HL-60 (cell line): Measurements from ENCODE around the gene CREB5.

Source experiments
- DNase-seq, 2 experiments: peaks; one replicate each; pipeline ENCODE4 v3.0.0-alpha.2; 2010 to 2020; ENCODE audit warnings: low read depth in 1 of 2, low spot score in 1 of 2
- H3K27ac ChIP-seq: fragments of 250-450 bp; sonication (Bioruptor Pico); replicated peaks from 2 replicates; pipeline ENCODE4 v1.5.1; 2020; ENCODE audit warnings: mild to moderate bottlenecking, moderate library complexity
- H3K27me3 ChIP-seq: fragments of 250-450 bp; sonication (Bioruptor Pico); 2 replicates; pipeline ENCODE4 v1.5.1; 2021; ENCODE audit warnings: mild to moderate bottlenecking, moderate library complexity; ENCODE audit not compliant: insufficient read depth, poor library complexity, severe bottlenecking
- H3K4me3 ChIP-seq: replicated peaks from 2 replicates; pipeline ENCODE4 v1.5.1; 2011; ENCODE audit warnings: mild to moderate bottlenecking, control low read depth, low read length; ENCODE audit not compliant: insufficient read depth
- CTCF ChIP-seq: IDR thresholded peaks from one replicate; pipeline ENCODE4 v1.5.1; 2011; ENCODE audit warnings: low read length, control low read depth, inconsistent platforms; ENCODE audit not compliant: insufficient read depth
- GABPA ChIP-seq: IDR thresholded peaks from 2 replicates; pipeline ENCODE4 v1.6.1; 2012; ENCODE audit warnings: low read depth
- POLR2AphosphoS5 ChIP-seq: IDR thresholded peaks from 2 replicates; pipeline ENCODE4 v1.6.1; 2012; ENCODE audit warnings: low read depth
- REST ChIP-seq: IDR thresholded peaks from 2 replicates; pipeline ENCODE4 v1.6.1; 2012; ENCODE audit warnings: low read depth; ENCODE audit not compliant: insufficient replicate concordance
- SPI1 ChIP-seq: IDR thresholded peaks from 2 replicates; pipeline ENCODE4 v1.6.1; 2012; ENCODE audit warnings: low read depth, mild to moderate bottlenecking, borderline replicate concordance

CREB5 gene

DNA sequence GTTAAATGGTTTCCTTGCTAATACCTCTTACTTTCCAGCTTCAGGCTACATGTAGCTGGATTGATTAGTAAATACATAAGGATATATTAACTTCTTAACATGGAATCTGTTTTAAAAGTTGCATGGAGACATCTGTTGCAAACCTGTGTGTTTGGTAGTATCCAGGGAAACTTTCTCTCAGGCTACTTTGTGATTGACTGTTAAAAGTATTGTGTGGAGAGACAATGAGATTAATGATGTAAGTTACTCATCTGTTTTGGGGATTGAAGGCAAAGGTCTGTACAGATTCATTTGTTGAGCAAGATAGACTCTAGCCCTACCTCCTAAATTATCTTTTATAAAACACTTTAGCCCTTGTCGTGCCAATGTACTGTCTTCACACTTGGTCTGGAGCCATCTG is 6.6 kb downstream of the CREB5 start:
- H3K4me3 ChIP-seq, result no peak overlapping the region
- TF ChIP-seq SPI1, result no peak
- TF ChIP-seq REST, result no peak
- no peak for TF ChIP-seq GABPA
- peaks cover 15% of the 10 kb centered on the region for H3K27me3 ChIP-seq
- no peak overlapping the region for H3K27ac ChIP-seq
- DNase-seq, result no peak

DNA sequence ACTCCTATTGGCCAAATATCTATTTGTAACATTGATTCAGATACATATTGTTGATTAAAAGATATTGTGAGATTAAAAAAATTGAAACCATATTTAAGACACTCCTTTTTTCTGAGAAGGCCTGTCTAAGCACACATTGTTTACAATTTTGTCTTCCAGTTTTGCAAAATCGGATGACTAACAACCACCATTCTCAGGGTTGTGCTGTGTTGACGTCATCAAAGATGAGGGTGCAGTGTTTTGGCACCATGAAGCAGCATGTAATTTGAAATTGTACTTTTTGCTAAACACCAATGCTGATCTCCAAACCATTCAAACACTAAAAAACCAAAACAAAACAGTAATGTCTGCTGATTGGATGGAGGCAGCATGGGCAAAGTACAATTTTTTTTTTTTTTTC is 7.4 kb downstream of the CREB5 start:
- DNase-seq, result no peak
- TF ChIP-seq SPI1 (no peak), POLR2AphosphoS5 (no peak), CTCF (no peak), GABPA (no peak), REST (no peak)
- peaks cover 10% of the 10 kb centered on the region for H3K27me3 ChIP-seq
- H3K4me3 ChIP-seq, result no peak overlapping the region
- no peak overlapping the region for H3K27ac ChIP-seq

DNA sequence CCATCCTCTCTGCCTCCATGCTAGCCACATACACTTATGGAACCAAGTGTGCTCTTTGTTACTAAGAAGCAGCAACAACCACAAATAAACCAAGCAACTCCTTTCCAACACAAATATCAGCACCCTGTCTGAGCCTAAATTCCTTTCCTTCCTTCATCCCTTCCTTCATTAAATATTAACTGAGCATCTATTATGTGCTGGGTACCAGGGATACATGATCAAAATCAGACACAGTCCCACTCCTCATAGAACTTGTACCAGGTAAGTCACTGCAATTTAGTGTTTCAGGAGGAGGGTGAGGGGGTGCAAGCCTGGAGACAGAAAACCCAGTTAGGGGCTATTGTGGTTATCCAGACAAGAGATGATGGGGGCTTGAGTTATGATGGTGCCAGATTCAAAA is 10.8 kb downstream of the CREB5 start:
- TF ChIP-seq POLR2AphosphoS5 (no peak), SPI1 (no peak), GABPA (no peak), REST (no peak), CTCF (no peak)
- no peak overlapping the region for H3K27ac ChIP-seq
- H3K4me3 ChIP-seq, result no peak overlapping the region
- H3K27me3 ChIP-seq, result peaks cover 6% of the 10 kb centered on the region
- DNase-seq, result no peak

DNA sequence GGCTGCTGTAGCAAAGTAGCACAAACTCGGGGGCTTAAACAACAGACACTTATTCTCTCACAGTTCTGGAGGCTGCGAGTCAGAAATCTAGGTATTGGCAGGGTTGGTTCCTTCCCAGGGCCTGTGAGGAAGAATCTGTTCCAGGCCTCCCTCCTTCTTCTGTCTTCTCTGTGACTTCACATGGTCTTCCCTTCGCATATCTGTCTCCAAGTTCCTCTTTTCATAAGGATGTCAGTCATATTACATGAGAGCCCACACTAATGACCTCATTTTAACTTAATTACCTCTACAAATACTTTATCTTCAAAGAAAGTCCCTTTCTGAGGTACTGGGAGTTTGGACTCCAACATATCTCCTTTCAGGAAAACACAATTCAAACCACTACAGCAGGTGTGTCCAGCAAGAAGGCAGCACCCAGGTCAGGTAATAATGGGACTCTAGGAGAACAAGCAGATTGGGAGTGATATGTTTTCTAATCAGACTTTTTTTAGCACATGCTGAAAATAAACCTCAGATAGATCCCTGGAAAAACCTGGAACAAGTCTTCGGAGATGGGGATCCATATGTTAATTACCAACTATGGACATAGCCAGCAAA is 11.7 kb downstream of the CREB5 start:
- Histone ChIP-seq H3K27me3 (peaks cover 5% of the 10 kb centered on the region), H3K27ac (no peak overlapping the region), H3K4me3 (no peak overlapping the region)
- TF ChIP-seq POLR2AphosphoS5 (no peak), SPI1 (peak; percentile 63; the same call in 1 of the 2 replicates)
- DNase-seq, result no peak
